Liver (tissue), 3 donors: ENCODE measurements around the gene SLX4.

Experiments used
- ATF3 ChIP-seq: IDR thresholded peaks from 2 replicates; pipeline ENCODE4 v1.6.1; 2016; ENCODE audit warnings: antibody characterized with exemption
- CTCF ChIP-seq: fragments of 150-350 bp; IDR thresholded peaks from 2 replicates; pipeline ENCODE4 v1.5.1; 2017; ENCODE audit warnings: improper control_type of control experiment, low read depth, low read length; ENCODE audit not compliant: missing input control
- FOXA1 ChIP-seq: IDR thresholded peaks from 2 replicates; pipeline ENCODE4 v1.6.1; 2016; ENCODE audit warnings: antibody characterized with exemption
- GABPA ChIP-seq, 2 donors: IDR thresholded peaks in 1 of 2; conservative IDR thresholded peaks in 1 of 2; 2 replicates each; pipeline ENCODE4 v1.6.1; 2016; ENCODE audit warnings: antibody characterized with exemption in 2 of 2, mild to moderate bottlenecking in 1 of 2, moderate library complexity in 1 of 2
- JUND ChIP-seq, 2 donors: IDR thresholded peaks; 2 replicates each; pipeline ENCODE4 v1.6.1; 2016; ENCODE audit warnings: antibody characterized with exemption in 2 of 2
- MAX ChIP-seq: IDR thresholded peaks from 2 replicates; pipeline ENCODE4 v1.6.1; 2016; ENCODE audit warnings: antibody characterized with exemption
- RAD21 ChIP-seq, 2 donors: IDR thresholded peaks; 2 replicates each; pipeline ENCODE4 v1.6.1; 2016; ENCODE audit warnings: antibody characterized with exemption in 2 of 2, mild to moderate bottlenecking in 2 of 2
- REST ChIP-seq: IDR thresholded peaks from 2 replicates; pipeline ENCODE4 v1.6.1; 2016; ENCODE audit warnings: antibody characterized with exemption, mild to moderate bottlenecking
- RXRA ChIP-seq, 2 donors: IDR thresholded peaks; 2 replicates each; pipeline ENCODE4 v1.6.1; 2017 to 2018; ENCODE audit warnings: antibody characterized with exemption in 2 of 2, mild to moderate bottlenecking in 1 of 2
- SP1 ChIP-seq: IDR thresholded peaks from 2 replicates; pipeline ENCODE4 v1.6.1; 2018; ENCODE audit warnings: antibody characterized with exemption, mild to moderate bottlenecking
- TAF1 ChIP-seq: conservative IDR thresholded peaks from 2 replicates; pipeline ENCODE4 v1.6.1; 2016; ENCODE audit warnings: antibody characterized with exemption, mild to moderate bottlenecking
- YY1 ChIP-seq: IDR thresholded peaks from 2 replicates; pipeline ENCODE4 v1.6.1; 2016; ENCODE audit warnings: antibody characterized with exemption, mild to moderate bottlenecking
- donor health status: healthy.
- donor health status: healthy.

GRCh38 chr16:3548859-3549258 is 62.5 kb downstream of the SLX4 start:
- TF ChIP-seq CTCF: no peak
- no peak for TF ChIP-seq RAD21 (IDR thresholded peaks at IDR 0.05)
- no peak for TF ChIP-seq SP1
- TF ChIP-seq REST: no peak
- no peak for TF ChIP-seq GABPA (IDR thresholded peaks at IDR 0.05 in 1 of 2, conservative IDR thresholded peaks at IDR 0.05 in 1 of 2)
- TF ChIP-seq RXRA (IDR thresholded peaks at IDR 0.05): no peak
- TF ChIP-seq JUND (IDR thresholded peaks at IDR 0.05): no peak
- TF ChIP-seq FOXA1: no peak
- no peak for TF ChIP-seq ATF3
- no peak for TF ChIP-seq YY1
- no peak for TF ChIP-seq MAX
- no peak for TF ChIP-seq TAF1
